ENCODE results near the gene OPCML.

The OPCML gene

DNA sequence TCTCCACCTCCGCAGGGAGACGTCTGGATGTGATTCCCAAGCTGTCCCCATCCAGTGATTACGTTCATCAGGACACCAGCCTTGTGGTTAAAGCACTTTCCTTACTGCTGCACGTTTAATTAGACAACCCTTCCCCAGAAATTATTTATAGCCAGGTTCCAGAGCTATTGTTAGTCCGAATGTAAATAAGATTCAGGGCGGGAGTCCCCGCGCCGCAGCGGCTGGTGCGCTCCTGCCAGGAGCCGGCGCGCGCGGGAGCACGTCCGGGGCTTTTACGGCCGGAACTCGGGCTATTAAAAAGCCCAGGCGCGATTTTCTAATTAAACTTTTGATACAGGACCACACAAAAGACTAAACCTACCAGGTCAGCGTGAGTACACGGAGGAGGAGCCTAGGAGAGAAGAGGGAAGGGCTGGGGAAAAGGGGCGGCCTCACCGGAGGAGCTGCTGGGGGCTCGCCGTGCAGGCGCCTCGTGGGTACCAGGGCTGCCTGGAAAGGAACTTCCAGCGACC lies 538.3 kb downstream of the OPCML start:
- DNase-seq (ENCODE audit: low read depth, low spot score) = no peak

DNA sequence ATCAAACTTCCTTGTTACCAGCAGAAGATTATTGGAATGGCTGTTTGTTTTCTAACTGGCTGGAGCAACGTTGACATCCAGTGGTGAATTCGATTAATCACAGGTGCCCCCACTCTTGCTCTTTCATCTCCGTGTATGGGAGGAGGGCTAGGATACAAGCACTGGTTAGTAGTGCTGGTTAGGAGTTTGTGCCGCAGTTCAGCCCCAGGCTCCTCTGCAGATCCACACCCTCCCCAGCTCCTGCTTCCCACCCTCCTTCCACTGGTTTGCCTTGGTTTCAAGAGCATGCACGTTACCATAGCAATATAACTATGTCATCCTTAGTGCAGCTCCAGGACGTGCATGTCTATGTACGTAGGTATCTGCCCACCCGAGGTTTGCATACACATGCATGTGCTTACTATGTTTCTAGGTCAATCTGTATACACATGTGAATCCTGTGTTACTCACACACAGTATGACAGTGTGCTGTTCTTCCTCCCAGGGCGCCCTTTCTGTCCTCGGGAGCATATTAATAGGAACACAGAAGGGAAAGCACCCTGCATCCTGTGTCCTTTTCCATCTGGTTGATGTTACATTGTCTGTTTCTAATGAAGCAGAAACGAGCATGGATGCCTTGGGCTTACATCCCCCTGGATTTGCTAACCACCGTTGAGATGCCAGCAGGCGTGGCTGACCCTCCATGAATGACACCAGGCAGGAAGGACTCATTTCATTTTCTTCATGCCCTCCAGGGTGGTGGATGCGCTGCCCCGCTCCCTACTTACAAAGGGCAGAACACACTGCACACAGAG lies 539.3 kb downstream of the OPCML start:
- no peak for DNase-seq (ENCODE audit: low read depth, low spot score)

DNA sequence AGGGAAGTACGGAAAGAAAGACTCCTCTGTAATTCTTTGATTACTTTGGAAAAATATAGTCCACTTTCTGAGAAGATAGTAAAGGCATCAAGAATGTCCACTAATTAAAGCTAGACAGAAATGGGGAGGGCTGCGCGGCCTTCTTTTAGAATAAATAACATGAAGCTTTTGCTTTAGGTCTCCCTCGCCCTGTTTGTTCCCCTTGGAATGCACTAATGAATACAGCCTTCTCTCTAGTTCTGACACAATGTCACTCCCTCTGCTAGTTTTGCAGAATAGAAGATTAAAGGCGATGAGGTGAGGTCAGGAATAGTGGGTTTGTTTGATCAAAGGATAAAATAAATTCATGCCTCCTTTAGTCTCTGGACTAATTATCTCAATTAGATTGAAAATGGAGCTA lies 543.9 kb downstream of the OPCML start:
- DNase-seq (ENCODE audit: low read depth, low spot score) = no peak

DNA sequence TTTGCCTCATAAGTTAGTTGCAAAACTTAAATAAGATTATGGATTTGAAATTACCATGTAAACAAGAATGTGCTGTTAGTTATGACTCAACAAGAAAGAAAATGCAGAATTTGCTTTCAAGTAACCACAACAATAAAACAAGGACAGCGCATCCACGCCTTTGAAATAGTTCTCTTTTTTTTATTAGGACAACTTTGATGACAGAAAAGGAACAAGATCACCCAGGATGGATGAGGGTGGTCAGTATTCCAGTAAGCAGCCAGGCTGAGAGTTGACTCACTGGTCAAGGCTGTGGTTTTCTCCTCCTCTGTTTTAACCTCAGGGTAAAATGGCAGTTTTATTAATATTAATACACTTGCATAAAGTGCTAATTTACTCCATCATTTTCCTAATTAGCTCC lies 544.4 kb downstream of the OPCML start:
- no peak for DNase-seq (ENCODE audit: low read depth, low spot score)

DNA sequence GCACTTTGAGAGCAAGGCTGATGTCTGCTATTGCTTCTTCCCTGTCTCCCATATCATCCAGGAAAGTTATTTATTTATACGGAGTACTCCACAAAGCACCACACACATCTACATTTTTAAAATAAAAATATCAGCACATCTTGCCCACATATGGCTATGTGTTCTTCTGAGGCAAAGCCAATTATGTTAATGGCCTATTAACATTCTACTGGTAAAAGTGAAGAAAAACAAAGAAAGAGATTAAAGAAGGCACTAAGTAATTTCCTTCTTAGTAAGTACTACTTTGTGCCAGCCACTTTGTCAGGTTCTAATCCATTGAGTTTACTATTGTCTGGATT lies 548.7 kb downstream of the OPCML start:
- DNase-seq (ENCODE audit: low read depth, low spot score) = no peak

DNA sequence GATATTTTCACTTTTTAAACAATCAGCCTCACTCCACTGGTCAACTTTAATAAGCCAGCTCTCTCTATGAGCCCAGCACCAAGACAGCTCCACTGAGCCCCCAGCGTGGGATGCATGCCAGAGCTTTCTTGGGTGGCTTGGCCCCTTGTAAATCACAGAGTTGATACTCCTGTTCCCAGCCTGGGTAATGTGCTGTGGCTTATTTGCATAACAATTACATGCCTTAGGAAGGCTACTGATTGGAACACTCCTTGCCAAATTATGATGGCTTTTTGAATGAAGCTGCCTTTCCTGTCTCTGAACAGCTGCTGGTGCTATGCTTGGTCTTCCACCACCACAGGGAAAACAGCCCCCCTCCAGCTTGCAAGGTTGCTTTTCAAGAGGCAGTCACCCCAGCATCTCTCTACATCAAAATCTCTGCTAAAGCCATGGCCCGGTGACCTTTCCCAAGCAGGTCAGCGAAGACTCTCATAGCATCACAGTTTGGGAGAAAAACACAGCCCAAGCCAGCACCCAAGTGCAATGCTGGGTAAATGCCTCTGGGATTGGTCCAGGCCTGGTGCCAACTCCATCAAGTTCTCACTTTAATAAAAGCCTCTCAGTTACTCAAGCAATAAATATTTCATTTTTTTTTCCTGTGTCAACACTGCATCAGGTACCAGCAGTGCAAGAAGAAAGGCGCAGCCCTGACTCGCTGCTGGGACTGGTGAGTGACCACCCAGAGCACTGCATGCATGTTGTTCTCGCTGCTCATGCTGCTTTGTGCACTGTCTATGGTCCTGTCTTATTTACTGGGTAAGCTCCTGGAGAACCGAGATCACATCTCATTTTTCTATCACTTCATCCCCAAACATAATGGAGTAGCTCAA lies 549.3 kb downstream of the OPCML start:
- DNase-seq (ENCODE audit: low read depth, low spot score) = no peak

DNA sequence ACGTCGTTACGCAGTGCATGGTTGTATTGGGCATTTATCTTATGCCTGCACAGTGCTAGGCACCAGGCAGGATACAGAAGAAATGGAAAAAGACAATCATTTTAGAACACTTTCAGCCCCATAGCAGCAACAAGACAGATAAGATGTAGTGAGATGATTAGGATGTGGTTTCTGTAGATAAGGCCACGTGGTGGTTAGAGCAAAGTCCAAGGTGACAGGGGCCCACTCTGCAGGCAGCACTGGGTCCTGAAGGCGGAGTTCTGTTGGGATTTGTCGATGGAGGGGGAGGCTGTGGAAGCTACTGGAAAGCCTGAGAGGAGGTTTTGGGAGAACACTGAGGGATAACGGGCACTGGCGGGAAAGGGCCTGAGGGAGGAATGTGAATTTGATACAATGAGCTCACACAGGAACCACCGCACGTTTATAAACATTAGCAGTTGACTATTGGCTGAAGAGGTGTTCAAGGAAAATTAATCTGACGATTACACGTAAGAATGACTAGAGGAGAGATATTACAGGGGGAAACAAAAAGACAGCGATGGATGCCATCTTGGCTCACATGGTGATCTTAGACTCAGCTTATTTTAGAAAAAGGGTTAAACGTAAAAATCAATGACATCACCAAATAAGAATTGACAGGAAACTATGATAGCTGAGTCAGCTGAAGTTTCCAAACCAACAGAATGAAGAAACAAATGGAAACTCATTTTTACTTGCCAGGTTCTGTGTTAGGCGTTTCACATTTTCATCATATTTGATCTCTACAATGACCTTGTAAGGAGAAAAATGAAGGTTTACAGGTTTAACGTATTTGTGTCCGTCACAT lies 551.0 kb downstream of the OPCML start:
- no peak for DNase-seq (ENCODE audit: low read depth, low spot score)

DNA sequence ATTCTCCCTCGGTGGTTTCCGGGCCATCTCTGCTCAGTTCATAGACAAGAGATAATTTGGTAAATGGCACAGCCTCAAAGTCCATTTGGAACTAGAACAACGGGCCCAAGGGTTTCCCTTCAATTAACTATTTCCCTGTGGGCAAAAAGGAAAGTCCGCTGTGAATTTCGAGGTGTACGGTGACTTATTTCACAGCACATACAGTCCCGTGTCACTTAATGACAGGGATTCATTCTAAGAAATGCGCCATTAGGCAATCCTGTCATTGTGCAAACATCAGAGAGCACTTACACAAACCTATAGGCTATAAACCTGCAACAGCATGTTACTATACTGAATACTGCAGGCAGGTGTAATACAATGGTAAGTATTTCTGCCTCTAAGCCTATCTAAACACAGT lies 551.6 kb downstream of the OPCML start:
- DNase-seq (ENCODE audit: low read depth, low spot score) = no peak

DNA sequence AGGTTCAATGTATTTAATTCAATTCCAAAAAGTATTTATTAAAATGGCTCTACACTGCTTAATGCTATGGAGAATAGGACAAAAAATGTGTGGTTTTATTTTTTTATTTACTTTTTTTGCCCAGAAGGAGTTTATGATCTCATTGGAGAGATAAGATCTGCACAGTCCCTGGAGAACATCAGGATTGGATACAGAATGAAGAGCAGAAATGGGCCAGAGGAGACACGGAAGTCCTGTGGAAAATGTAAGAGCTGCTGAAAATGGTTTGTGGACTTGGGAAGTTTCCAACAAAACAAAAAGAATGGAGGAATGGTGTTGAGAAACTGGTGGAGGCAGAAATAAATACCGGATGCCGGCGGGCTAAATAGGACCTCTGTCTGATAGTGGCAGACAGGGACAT lies 554.6 kb downstream of the OPCML start:
- DNase-seq (ENCODE audit: low read depth, low spot score) = no peak

DNA sequence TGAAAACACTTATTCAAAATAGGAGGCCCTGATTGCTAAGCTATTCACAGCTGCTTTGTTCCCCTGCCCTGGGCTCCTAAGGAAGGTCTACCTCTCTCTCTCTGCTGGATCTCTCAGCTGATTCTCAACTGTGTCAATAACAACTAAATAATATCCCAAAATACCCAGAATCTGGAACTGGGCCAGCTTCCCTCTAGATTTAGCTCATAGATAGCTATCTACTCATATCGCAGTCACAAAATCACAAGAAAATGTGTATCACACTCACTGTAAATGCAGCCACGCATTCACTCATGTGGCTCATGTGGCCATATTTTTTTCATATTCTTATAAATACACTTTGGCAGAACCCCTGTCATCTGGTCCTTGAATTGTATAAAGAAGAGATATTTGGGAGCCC lies 555.1 kb downstream of the OPCML start:
- no peak for DNase-seq (ENCODE audit: low read depth, low spot score)

DNA sequence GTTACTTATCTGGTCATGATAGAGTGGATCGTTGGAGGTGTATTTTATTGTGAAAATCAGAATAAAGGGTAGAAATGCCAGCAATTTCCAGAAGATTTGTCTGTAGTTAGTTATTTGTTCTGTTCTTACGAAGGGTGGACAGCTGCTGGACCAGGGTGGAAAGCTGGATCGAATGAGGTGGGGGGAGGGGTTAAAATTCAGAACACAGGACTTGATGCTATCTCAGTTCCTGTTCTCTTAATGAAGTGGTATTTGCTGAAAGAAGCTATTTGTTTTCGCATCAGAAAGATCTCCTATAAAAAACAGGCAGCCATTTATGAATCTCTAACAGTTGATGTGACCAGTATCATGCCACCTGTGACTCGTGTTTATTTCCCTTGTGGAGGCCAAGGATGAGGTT lies 556.2 kb downstream of the OPCML start:
- DNase-seq (ENCODE audit: low read depth, low spot score) = no peak

DNA sequence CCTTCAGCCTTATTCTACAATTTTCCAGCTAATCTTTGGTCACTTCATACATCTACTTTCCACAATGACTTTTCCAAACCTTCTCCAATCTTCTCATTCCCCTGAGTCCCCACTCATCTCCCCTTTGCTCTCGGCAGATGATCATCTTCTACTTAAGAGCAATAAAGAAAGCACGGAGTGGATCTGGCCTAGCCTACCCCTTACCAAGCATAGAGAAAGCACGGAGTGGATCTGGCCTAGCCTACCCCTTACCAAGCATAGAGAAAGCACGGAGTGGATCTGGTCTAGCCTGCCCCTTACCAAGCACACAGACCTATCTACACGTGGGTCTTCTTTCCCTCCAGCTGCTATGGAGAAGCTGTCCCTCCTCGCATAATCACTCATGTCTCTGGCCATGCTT lies 558.6 kb downstream of the OPCML start:
- DNase-seq (ENCODE audit: low read depth, low spot score) = no peak

DNA sequence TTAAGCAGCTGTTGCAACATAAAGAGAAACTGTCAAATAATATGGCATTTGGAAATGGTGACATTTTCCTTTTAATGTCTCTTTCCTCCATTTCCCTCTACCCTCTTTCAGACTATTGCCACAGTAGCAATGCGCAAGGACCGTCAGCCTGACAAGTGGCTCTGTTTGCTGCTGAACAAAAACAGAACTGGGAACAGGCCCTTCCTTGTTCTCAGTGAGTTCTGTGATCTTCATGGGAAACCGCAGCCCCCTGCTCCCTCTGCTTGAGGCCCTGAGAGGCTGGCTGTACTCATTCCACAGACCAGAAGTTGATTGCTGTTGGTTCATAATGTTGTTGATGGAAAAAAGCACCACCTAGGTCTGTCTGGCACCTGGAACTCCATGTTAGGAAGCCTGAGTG lies 559.7 kb downstream of the OPCML start:
- no peak for DNase-seq (ENCODE audit: low read depth, low spot score)

DNA sequence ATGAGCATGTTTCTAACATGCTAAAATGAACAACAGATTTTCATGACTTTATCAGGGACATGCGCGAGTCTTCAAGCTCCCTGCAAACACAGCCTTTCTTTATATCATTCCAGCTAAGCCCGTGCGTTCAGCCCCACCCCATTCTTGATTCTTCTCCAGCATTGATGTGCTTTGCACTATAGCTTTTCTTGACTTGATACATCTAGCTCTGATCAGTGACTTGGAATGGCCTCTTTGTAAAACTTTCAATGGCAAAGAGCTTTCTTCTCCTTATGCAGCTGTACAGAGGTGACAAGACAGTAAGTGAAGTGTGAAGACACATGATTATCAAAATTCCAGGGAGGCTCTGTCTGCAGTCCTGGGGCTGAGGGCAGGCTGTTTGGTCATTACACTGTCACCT lies 561.0 kb downstream of the OPCML start:
- no peak for DNase-seq (ENCODE audit: low read depth, low spot score)

DNA sequence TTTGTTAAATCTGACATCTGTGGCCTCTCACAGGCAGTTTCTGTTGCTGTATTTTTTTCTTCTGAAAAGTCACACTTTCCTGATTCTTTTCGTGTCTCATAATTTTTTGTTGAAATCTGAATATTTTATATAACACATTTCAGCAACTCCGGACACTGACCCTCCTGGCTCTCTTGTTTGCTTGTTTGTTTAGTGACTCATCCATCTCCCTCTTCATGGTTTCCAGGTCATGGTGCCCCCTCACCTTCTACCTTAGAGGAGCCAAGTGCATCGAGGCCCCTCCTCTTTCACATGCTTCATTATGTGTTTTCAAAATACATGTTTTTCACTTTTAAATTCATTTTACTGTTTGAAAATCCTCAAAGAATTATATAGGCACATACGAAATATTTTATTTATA lies 562.4 kb downstream of the OPCML start:
- no peak for DNase-seq (ENCODE audit: low read depth, low spot score)

DNA sequence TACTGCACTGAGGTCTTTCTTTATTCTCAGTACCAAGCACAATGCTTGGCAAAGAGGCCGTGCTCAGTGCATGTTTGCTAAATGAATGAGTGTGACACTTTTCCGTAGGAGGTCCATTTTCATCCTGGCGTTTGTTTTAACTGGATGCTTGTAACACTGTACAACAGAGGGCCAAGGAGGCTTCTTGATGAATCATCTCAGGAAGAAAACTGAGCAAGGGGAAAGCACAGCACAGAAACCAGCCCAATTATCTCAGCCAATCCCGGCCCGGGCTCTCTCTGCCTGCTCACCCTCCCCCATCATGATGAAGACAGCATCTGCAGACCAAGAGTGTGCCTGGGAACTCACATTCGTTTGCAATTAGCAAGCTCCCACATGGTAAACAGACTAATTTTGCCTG lies 570.3 kb downstream of the OPCML start:
- DNase-seq (ENCODE audit: low read depth, low spot score) = no peak

DNA sequence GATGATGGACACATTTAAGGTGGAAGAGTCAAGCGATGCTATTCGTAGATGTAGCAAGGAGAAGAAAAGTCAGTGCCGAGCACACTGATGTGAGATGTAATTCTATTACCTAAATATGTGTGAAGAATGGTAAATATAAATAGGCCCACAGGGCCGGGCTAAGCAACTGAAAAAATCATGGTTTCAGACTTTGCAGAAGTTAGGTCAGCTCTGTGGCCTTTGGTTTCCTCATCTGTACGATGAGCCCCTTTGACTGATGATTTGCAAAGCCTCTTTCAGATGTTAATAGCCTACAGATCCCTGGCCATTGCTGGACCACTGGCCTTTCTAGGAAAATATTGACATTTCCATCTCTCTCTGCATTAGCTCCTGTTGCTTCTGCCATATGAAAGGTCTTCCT lies 570.8 kb downstream of the OPCML start:
- no peak for DNase-seq (ENCODE audit: low read depth, low spot score)

DNA sequence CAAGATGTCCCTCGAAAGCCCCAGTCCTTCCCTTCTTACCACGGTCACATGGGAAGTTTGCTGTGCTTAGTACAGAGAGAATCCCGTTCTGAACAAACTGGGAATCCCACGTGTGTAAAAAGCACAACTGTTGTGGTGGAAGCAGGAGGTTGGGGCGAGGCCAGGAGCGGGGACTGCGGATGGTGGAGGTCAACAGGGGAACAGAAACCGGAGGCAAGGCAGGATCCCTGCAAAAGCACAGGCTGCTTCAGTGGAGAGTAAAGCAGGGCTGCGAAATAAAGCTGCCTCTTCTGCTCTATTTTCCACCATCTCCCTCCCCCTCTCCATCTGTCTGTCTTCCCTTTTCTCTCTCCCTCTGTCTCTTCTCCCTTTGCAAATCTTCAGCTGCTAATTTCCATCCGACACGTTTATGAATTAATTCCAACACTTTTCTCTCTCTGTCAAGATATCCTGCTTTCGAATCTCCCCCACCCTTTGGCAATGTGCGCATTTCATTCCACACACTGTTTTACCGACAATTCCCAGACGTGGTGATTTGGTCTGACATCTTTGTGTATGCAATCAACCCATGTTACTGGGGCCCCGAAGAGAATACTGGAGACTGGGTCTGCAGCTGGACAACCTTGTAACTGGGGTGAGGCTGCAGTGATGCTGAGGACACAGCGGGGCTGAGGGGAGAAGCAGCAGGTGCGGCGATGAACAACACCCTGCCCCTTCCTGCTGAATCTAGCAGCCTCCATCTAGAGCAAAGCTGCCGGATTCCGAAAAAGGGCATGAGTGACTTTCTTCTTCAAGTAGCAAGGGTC lies 571.8 kb downstream of the OPCML start:
- no peak for DNase-seq (ENCODE audit: low read depth, low spot score)

DNA sequence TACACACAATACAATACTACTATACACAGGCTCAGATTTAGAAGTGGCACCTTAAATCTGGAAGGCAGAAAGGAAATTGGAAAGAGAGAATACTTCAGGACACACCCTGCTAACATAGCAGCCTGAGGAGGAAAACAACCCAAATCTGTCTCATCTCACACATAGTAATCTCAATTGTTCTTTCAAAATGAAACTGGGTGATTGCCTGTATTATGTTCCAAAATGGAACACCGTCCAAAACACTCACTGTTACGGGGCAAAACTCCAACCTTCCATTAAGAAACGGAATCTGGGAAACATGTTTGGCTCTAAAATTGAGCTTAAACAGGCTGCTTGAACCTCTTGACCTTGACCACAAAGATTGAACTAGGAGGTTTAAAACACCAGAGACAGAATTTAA lies 572.6 kb downstream of the OPCML start:
- no peak for DNase-seq (ENCODE audit: low read depth, low spot score)

DNA sequence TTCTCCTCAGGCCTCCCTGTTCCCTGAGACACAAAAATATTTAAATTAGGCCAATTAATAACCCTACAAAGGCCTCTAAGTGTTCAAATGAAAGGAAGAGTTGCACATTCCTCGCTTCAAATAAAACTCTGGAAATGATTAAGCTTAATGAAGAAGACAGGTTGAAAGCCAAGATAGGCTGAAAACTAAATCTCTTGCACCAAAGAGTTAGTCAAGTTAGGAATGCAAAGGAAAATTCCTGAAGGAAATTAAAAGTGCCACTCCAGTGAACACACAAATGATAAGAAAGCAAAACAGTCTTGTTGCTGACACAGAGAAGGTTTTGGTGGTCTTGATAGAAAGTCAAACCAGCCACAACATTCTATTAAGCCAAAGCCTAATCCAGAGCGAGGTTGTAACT lies 574.4 kb downstream of the OPCML start:
- DNase-seq (ENCODE audit: low read depth, low spot score) = no peak

DNA sequence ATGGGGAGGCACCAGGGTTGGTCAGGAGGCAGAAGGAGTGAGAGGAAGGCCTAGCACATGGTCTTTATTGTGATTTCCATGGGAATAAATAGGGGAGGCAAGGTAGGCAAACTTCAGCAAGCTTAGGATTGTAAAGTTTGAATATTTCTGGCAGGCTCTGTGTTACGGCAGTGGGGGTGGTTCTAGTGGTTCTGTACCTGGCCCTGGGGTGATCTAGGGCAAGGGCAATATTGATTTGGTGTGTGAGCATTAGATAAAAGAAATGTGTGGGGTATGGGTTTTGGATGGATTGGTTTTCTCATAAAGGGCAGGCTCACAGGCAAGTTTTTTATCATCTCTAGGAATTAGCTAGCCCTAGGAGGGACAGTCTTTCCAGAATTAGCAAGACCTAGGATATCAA lies 584.0 kb downstream of the OPCML start:
- DNase-seq (ENCODE audit: low read depth, low spot score) = no peak
